Measurements from ENCODE around the gene SLC35F3.

The SLC35F3 gene

DNA sequence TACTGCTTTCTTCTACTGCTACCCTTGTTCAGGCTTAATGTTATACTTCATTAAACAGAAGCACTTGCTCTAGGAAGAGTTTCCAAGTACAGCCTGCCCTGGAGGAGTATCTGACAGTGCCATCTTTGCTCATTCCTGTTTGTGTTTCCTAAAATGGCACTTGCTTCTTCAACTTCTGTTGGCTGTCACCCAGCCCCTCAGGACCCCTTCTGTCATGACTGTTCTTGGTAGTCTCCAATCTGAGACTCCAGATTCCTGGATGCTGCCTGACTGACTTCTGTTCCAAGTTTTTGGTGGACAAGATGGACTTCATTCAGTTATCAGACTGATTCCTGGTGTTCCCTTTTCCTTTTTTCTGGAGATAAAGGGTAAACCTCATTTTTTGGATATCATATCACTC is 104.1 kb downstream of the SLC35F3 start:
- no peak for DNase-seq (ENCODE audit: low read depth)
- H3K4me3 ChIP-seq (ENCODE audit: low read depth, low read length): no peak overlapping the region
- TF ChIP-seq, protein P1, sequence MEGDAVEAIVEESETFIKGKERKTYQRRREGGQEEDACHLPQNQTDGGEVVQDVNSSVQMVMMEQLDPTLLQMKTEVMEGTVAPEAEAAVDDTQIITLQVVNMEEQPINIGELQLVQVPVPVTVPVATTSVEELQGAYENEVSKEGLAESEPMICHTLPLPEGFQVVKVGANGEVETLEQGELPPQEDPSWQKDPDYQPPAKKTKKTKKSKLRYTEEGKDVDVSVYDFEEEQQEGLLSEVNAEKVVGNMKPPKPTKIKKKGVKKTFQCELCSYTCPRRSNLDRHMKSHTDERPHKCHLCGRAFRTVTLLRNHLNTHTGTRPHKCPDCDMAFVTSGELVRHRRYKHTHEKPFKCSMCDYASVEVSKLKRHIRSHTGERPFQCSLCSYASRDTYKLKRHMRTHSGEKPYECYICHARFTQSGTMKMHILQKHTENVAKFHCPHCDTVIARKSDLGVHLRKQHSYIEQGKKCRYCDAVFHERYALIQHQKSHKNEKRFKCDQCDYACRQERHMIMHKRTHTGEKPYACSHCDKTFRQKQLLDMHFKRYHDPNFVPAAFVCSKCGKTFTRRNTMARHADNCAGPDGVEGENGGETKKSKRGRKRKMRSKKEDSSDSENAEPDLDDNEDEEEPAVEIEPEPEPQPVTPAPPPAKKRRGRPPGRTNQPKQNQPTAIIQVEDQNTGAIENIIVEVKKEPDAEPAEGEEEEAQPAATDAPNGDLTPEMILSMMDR (IDR thresholded peaks at IDR 0.05; ENCODE audit: control insufficient read depth, extremely low read depth, insufficient read depth): no peak

DNA sequence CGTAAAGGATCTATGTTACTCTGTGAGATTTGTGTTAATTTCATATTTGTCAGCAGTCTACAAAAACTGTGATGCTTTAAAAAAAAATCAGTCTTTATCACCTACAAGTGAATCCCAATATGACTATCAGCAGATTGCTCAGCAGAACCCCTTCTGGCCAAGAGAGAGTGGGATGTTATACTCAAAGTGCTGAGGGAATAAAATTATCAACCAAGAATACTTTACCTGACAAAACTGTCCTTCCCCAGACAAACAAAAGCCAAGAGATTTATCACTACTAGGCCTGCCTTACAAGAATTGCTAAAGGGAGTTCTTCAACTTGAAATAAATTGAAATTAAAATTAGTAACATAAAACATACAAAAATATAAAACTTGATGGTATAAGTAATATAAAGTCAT is 105.2 kb downstream of the SLC35F3 start:
- DNase-seq (ENCODE audit: low read depth): no peak
- H3K4me3 ChIP-seq (ENCODE audit: low read depth, low read length): no peak overlapping the region
- TF ChIP-seq, protein P1 (IDR thresholded peaks at IDR 0.05; ENCODE audit: control insufficient read depth, extremely low read depth, insufficient read depth): no peak

DNA sequence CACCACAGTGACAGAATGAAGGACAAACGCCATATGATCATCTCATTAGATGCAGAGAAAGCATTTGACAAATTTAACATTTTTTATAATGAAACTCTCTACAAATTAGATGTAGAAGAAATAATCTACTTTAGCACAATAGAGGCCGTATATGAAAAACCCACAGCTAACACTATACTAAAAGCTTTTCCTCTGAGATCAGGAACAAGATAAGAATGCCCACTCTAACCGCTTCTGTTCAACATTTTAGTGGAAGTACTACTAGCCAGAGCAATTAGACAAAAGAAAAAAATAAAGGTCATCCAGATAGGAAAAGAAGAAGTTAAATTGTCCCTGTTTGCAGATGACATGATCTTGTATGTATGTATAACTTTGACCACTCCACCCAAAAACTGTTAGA is 109.7 kb downstream of the SLC35F3 start:
- H3K4me3 ChIP-seq (ENCODE audit: low read depth, low read length): no peak overlapping the region
- TF ChIP-seq, protein P1 (IDR thresholded peaks at IDR 0.05; ENCODE audit: control insufficient read depth, extremely low read depth, insufficient read depth): no peak
- no peak for DNase-seq (ENCODE audit: low read depth)

DNA sequence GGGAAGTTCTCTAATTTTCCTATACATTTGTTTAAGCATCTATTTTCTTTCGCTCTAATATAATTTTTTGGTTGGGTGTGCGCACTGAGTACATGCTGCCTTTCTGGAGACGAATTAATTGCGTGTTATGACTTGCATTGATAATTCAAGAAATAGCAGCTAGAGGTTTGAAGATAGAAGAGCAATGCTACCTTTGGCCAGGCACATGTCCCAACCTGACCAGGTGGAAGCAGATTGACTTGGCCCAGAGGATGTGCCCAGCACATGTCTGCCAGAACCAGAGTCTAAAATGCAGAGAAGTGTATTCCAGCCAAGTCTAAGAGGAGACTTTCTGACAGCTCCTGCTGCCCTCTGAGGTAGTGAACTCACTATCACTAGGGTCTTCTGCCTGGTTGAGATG is 114.3 kb downstream of the SLC35F3 start:
- no peak overlapping the region for H3K4me3 ChIP-seq (ENCODE audit: low read depth, low read length)
- no peak for DNase-seq (ENCODE audit: low read depth)
- TF ChIP-seq, protein P1 (IDR thresholded peaks at IDR 0.05; ENCODE audit: control insufficient read depth, extremely low read depth, insufficient read depth): no peak

DNA sequence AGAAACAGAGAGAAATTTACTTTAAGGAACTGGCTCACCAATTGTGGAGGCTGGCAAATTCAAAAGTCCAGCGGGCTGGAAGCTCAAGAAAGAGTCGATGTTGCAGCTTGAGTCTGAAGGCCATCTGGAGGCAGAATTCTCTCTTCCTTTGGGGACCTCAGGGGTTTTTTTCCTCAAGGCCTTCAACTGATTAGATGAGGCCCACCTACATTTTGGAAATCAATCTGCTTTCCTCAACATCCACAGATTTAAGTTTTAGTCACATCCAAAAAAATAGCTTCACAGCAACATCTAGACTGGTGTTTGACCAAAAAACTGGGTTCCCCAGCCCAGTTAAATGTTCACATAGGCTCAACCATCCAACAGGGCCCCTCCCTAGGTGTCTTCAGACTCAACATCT is 114.9 kb downstream of the SLC35F3 start:
- H3K4me3 ChIP-seq (ENCODE audit: low read depth, low read length): no peak overlapping the region
- no peak for DNase-seq (ENCODE audit: low read depth)
- TF ChIP-seq, protein P1 (IDR thresholded peaks at IDR 0.05; ENCODE audit: control insufficient read depth, extremely low read depth, insufficient read depth): no peak

DNA sequence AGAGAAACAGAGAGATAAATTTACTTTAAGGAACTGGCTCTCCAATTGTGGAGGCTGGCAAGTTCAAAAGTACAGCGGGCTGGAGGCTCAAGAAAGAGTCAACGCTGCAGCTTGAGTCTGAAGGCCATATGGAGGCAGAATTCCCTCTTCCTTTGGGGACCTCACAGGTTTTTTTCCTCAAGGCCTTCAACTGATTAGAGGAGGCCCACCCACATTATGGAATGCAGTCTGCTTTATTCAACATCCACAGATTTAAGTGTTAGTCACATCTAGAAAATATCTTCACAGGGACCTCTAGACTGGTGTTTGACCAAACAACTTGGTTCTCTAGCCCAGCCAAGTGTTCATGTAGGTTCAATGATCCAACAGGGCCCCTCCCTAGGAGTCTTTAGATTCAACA is 117.8 kb downstream of the SLC35F3 start:
- TF ChIP-seq, protein P1 (IDR thresholded peaks at IDR 0.05; ENCODE audit: control insufficient read depth, extremely low read depth, insufficient read depth): no peak
- no peak for DNase-seq (ENCODE audit: low read depth)
- H3K4me3 ChIP-seq (ENCODE audit: low read depth, low read length): no peak overlapping the region

DNA sequence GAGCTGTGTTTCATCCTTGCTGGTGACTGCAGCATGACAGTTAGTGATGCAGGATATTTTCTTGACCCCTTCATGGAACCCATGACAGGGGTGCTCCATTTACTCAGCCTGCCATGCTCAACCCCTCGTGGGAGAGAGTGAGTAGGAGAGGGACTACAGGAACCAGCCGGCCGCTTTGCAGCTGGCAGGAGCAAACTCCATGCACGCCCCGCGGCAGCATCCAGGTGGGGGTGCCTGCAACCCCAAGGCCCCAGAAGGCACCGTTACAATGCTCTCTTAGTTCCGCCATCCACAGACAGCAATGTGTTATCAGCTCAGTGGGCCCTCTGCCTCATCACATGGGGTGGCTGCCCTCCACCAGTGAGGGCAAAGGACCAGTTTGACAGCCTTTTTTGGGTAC is 135.1 kb downstream of the SLC35F3 start:
- TF ChIP-seq, protein P1 (IDR thresholded peaks at IDR 0.05; ENCODE audit: control insufficient read depth, extremely low read depth, insufficient read depth): no peak
- no peak for DNase-seq (ENCODE audit: low read depth)
- H3K4me3 ChIP-seq (ENCODE audit: low read depth, low read length): no peak overlapping the region

Data from LNCaP clone FGC (cell line).